Mesothelial cell of epicardium (in vitro differentiated cells): ENCODE data around the gene FN3K. TPM values are rescaled to one million over a fixed set of nuclear protein-coding genes. Genes with fewer than 3 reads are reported as not detected.

Experiments used
- DNase-seq, 2 experiments: peaks; one replicate each; pipeline ENCODE4 v3.0.0; 2021; ENCODE audit warnings: low spot score in 2 of 2; ENCODE audit not compliant: unreplicated experiment in 2 of 2
- H3K27ac Mint-ChIP-seq: 2 replicates; pipeline ENCODE4 v1.8.0; 2021; ENCODE audit warnings: mixed read lengths
- H3K27me3 Mint-ChIP-seq: 2 replicates; pipeline ENCODE4 v1.8.0; 2021; ENCODE audit warnings: low read depth, mixed read lengths
- H3K36me3 Mint-ChIP-seq: 2 replicates; pipeline ENCODE4 v1.8.0; 2021; ENCODE audit warnings: mixed read lengths
- H3K4me1 Mint-ChIP-seq: 2 replicates; pipeline ENCODE4 v1.8.0; 2021; ENCODE audit warnings: mixed read lengths
- H3K4me3 Mint-ChIP-seq: 2 replicates; pipeline ENCODE4 v1.8.0; 2021; ENCODE audit warnings: mild to moderate bottlenecking, moderate library complexity, mixed read lengths
- H3K9me3 Mint-ChIP-seq: 2 replicates; pipeline ENCODE4 v1.8.0; 2021; ENCODE audit warnings: mixed read lengths
- total RNA-seq: library from RNA; stranded (reverse); gene quantifications from 3 replicates; pipeline ENCODE4 v1.2.1, GENCODE V29; 2021
- TF ChIP-seq, protein P1 (sequence below): fragments of 200-600 bp; sonication (generic); IDR thresholded peaks from one replicate; pipeline ENCODE4 v1.5.0; 2021; ENCODE audit warnings: antibody characterized with exemption; ENCODE audit not compliant: unreplicated experiment

FN3K gene
- total RNA-seq, 1 donor from 2014 or later = 33.0 TPM

DNA sequence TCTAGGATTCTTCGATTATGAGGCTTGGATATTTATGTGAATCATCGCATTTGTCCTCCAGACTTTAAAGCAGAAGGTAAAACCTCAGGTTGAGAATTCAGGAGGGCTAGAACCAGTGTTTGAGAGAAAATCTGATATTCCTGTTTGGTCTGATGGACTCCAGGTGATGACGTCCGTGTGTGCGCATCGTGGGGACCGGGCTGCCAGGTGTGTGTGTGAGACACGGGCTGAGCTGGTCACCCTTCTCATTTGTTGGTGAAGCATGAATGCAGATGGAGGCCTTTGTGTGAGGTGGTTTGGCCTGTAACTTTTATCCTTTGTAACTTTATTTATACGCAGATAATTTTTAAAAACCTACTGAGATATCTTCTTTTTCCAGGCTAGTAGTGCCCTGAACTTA lies 61.6 kb downstream of the FN3K start:
- H3K36me3 Mint-ChIP-seq = peaks cover 20% of the 10 kb centered on the region
- DNase-seq = no peak
- TF ChIP-seq, protein P1, sequence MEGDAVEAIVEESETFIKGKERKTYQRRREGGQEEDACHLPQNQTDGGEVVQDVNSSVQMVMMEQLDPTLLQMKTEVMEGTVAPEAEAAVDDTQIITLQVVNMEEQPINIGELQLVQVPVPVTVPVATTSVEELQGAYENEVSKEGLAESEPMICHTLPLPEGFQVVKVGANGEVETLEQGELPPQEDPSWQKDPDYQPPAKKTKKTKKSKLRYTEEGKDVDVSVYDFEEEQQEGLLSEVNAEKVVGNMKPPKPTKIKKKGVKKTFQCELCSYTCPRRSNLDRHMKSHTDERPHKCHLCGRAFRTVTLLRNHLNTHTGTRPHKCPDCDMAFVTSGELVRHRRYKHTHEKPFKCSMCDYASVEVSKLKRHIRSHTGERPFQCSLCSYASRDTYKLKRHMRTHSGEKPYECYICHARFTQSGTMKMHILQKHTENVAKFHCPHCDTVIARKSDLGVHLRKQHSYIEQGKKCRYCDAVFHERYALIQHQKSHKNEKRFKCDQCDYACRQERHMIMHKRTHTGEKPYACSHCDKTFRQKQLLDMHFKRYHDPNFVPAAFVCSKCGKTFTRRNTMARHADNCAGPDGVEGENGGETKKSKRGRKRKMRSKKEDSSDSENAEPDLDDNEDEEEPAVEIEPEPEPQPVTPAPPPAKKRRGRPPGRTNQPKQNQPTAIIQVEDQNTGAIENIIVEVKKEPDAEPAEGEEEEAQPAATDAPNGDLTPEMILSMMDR = no peak
- peaks cover 7% of the 10 kb centered on the region for H3K9me3 Mint-ChIP-seq
- no peaks in the 10 kb centered on the region for H3K27me3 Mint-ChIP-seq
- H3K4me1 Mint-ChIP-seq = peaks cover 18% of the 10 kb centered on the region
- H3K4me3 Mint-ChIP-seq = no peak overlapping the region
- H3K27ac Mint-ChIP-seq = no peak overlapping the region

DNA sequence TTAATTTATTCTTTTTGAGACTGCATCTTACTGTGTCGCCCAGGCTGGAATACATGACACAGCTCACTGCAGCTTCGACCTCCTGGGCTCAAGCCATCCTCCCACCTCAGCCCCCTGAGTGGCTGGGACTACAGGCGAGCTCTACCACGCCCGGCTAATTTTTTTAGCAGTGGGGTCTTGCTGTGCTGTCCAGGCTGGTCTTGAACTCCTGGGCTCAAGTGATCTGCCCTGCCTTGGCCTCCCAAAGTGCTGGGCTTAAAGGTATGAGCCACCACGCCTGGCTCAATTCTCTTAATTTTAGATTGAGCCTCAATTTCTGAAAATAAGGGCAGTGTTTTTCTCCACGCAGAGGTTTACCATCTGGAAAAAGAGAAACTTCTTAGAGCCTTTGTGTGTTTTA lies 63.3 kb downstream of the FN3K start:
- Mint-ChIP-seq H3K4me3 (no peak overlapping the region), H3K27ac (no peak overlapping the region), H3K36me3 (peaks cover 29% of the 10 kb centered on the region), H3K27me3 (no peaks in the 10 kb centered on the region), H3K4me1 (peaks cover 12% of the 10 kb centered on the region), H3K9me3 (peaks cover 15% of the 10 kb centered on the region)
- DNase-seq = no peak
- TF ChIP-seq, protein P1 = no peak

- Mint-ChIP-seq H3K36me3 (peaks cover 29% of the 10 kb centered on the region), H3K4me1 (peaks cover 4% of the 10 kb centered on the region), H3K27me3 (no peaks in the 10 kb centered on the region), H3K27ac (no peak overlapping the region), H3K4me3 (no peak overlapping the region), H3K9me3 (peaks cover 15% of the 10 kb centered on the region)
- no peak for DNase-seq
- TF ChIP-seq, protein P1 = no peak
These were observed 64.2 kb downstream of the FN3K start for GRCh38 chr17:82799591-82799990.

Other genes starting within 250 kb of the FN3K start
- 88.3 to 92.0 TPM (median 91.7 TPM) in 3 replicates for gene FOXK2, start 215.9 kb upstream of the FN3K start, total RNA-seq
- gene WDR45B, start 87.2 kb upstream of the FN3K start, total RNA-seq = 90.2 to 93.3 TPM (median 92.3 TPM) in 3 replicates
- 25.0 to 26.5 TPM (median 25.5 TPM) in 3 replicates for gene RAB40B, start 36.9 kb upstream of the FN3K start, total RNA-seq
- gene FN3KRP, start 18.9 kb upstream of the FN3K start, total RNA-seq = 30.3 to 31.6 TPM (median 30.6 TPM) in 3 replicates
- 102 to 117 TPM (median 103 TPM) in 3 replicates for gene TBCD, start 16.4 kb downstream of the FN3K start, total RNA-seq
- 1.8 to 2.6 TPM (median 2.3 TPM) in 3 replicates for gene ZNF750, start 104.4 kb downstream of the FN3K start, total RNA-seq